T-helper 2 cell treated with Interferon-gamma antibody and Interleukin-4, amounts not matched to agents 5 μg/mL and 100 μg/mL, for 36 hours (primary cell): Measurements from ENCODE around the gene PDZD2.
"Not testable (repeated sequence)": the region's sequence is repeated elsewhere in the genome, so short reads cannot be mapped to it uniquely, and the experiment has no call there.

ENCODE experiments used
- DNase-seq: peaks from one replicate; pipeline ENCODE4 v3.0.0; 2021; ENCODE audit warnings: low spot score
- H3K27ac Mint-ChIP-seq: one replicate; pipeline ENCODE4 v1.8.0; 2021; ENCODE audit warnings: mild to moderate bottlenecking, mixed read lengths
- H3K27me3 Mint-ChIP-seq: one replicate; pipeline ENCODE4 v1.8.0; 2021; ENCODE audit warnings: low read depth, mixed read lengths
- H3K36me3 Mint-ChIP-seq: one replicate; pipeline ENCODE4 v1.8.0; 2021; ENCODE audit warnings: low read depth, mixed read lengths
- H3K4me1 Mint-ChIP-seq: one replicate; pipeline ENCODE4 v1.8.0; 2021; ENCODE audit warnings: low read depth, mixed read lengths
- H3K4me3 Mint-ChIP-seq: one replicate; pipeline ENCODE4 v1.8.0; 2022; ENCODE audit warnings: mild to moderate bottlenecking, moderate library complexity, mixed read lengths
- H3K9me3 Mint-ChIP-seq: one replicate; pipeline ENCODE4 v1.8.0; 2021; ENCODE audit warnings: mixed read lengths

The PDZD2 gene

DNA sequence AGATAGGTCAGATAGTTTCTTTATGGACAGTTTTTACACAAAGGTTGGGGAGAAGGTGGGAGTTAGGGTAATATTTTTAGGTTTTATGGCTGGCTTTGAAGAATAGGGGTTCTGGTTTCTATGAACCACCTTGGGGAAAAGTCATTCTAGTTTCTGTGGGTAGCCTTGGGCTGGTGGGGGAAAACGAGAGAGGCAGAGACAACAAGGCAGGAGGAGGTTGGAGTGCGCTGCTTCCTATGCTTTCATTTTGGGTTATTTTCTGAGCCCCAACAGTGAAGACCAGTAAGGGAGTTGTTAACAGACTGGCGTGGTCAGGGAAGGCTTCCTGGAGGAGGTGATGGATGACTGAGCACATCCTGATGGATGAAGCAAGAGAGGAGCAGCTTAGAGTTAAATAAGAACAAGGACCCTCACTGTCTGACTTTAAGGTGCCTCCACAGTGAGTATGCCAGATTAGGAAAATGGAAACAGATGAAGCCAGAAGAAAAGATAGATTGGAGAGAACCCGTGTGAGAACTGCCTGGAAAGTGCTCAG is 81.9 kb downstream of the PDZD2 start:
- Mint-ChIP-seq H3K4me1 (no peaks in the 10 kb centered on the region), H3K36me3 (no peaks in the 10 kb centered on the region), H3K4me3 (no peak overlapping the region), H3K9me3 (no peaks in the 10 kb centered on the region), H3K27me3 (no peaks in the 10 kb centered on the region), H3K27ac (no peak overlapping the region)
- DNase-seq, result no peak

DNA sequence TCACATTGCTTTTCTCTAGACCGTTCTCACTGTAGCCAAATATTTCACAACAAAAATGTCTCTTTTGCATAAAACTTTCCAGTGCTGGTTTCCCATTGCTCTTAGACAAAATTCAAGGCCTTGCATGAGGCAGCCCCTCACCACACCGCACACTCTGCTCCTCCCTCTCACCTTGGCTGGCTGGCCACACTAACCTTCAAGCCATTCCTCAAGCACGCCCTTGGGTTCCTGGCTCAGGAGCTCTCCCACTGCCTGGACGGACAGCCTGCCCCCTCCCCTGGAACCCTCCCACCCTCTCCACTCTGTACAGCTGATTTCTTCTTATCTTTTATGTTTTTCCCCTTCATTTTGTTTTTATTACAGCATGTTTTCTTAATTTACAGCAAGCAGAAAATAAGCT is 83.2 kb downstream of the PDZD2 start:
- H3K27ac Mint-ChIP-seq, result no peak overlapping the region
- no peak for DNase-seq
- H3K36me3 Mint-ChIP-seq, result no peaks in the 10 kb centered on the region
- H3K4me1 Mint-ChIP-seq, result no peaks in the 10 kb centered on the region
- no peaks in the 10 kb centered on the region for H3K9me3 Mint-ChIP-seq
- no peaks in the 10 kb centered on the region for H3K27me3 Mint-ChIP-seq
- no peak overlapping the region for H3K4me3 Mint-ChIP-seq

DNA sequence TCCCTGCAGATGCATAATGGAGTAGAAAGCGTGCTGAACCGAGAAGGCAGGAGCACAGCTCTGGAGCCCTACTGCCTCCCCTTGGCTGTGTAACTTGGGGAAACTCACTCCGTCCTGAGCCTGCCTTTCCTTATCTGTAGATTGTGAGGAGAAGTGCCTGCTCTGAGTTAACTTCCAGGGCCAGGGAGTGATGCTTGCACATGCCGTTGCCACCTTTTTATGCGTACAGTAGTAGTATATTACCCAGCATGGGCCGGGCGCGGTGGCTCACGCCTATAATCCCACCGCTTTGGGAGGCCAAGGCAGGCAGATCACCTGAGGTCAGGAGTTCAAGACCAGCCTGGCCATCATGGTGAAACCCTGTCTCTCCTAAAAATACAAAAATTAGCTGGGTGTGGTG is 87.1 kb downstream of the PDZD2 start:
- Mint-ChIP-seq H3K4me1 (peaks cover 1% of the 10 kb centered on the region), H3K9me3 (no peaks in the 10 kb centered on the region), H3K27ac (no peak overlapping the region), H3K27me3 (no peaks in the 10 kb centered on the region), H3K4me3 (no peak overlapping the region), H3K36me3 (no peaks in the 10 kb centered on the region)
- no peak for DNase-seq

DNA sequence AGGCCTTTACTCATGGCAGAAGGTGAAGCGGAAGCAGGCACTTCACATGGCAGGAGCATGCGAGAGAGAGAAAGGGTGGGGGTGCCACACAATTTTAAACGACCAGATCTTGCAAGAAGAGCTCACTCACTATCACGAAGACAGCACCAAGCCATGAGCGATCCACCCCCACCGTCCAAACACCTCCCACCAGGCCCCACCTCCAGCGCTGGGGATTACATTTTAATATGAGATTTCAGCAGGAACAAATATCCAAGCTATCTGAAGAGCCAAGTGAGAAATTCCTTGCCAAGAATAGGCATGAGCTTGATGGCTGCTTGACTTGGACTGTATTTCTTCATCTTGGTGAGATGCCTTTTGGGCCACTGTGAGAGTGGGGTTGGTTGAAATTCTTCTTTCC is 88.0 kb downstream of the PDZD2 start:
- H3K4me1 Mint-ChIP-seq, result peaks cover 2% of the 10 kb centered on the region
- H3K27me3 Mint-ChIP-seq, result no peaks in the 10 kb centered on the region
- DNase-seq, result no peak
- no peaks in the 10 kb centered on the region for H3K9me3 Mint-ChIP-seq
- no peaks in the 10 kb centered on the region for H3K36me3 Mint-ChIP-seq
- H3K27ac Mint-ChIP-seq, result no peak overlapping the region
- no peak overlapping the region for H3K4me3 Mint-ChIP-seq

DNA sequence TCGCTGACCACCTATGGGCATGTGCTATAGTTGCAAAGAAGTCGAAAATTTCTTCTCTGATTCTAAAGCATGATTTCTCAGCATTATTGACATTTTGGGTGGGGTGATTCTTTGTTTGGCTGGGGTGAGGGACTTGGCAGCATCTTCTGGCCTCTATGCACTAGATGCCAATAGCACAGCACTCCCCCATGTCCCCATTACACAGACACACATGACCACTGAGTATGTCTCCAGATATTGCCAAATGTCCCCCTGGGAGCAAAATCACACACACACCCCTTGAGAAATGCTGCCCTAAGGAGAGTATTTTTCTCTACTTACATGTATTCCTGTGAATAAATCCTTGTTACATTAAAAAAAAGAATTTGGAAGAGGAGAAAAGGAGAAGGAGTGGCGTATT is 89.1 kb downstream of the PDZD2 start:
- DNase-seq, result no peak
- peaks cover 2% of the 10 kb centered on the region for H3K4me1 Mint-ChIP-seq
- H3K27me3 Mint-ChIP-seq, result no peaks in the 10 kb centered on the region
- no peak overlapping the region for H3K27ac Mint-ChIP-seq
- no peaks in the 10 kb centered on the region for H3K36me3 Mint-ChIP-seq
- no peak overlapping the region for H3K4me3 Mint-ChIP-seq
- no peaks in the 10 kb centered on the region for H3K9me3 Mint-ChIP-seq

DNA sequence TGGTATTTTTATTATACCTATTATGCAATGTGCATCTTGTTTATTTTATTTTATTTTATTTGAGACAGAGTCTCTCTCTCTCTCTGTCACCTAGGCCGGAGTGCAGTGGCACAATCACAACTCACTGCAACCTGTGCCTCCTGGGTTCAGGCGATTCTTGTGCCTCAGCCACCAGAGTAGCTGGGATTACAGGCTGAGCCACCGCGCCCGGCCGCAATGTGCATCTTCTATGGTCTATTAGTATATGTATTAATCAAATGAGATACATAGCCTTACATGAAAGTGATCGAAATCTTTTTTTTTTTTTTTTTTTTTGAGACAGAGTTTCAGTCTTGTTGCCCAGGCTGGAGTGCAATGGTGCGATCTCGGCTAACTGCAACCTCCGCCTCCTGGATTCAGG is 89.9 kb downstream of the PDZD2 start:
- not testable (repeated sequence) for H3K36me3 Mint-ChIP-seq, DNase-seq, H3K27me3 Mint-ChIP-seq, H3K4me1 Mint-ChIP-seq, H3K27ac Mint-ChIP-seq, H3K4me3 Mint-ChIP-seq, H3K9me3 Mint-ChIP-seq

DNA sequence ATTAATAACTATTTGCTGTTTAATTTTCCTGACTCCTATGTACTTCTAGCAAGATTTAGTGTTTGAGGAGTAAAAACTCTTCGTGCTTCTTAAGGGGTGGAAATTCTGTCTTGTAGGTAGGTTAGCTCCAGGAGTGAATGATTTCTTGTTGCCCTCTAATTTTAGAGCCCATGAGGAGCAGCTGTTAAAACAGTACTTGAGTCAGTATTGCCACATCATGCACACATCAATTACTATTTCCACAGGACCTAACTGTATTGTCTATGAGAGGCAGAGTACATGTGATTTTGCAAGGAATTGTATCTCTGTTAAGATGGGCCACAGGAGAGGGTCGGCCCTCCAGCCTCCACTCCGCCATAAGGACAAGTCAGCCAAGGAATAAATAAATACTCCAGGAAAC is 91.2 kb downstream of the PDZD2 start:
- H3K27ac Mint-ChIP-seq, result no peak overlapping the region
- no peaks in the 10 kb centered on the region for H3K27me3 Mint-ChIP-seq
- peaks cover 2% of the 10 kb centered on the region for H3K4me1 Mint-ChIP-seq
- H3K4me3 Mint-ChIP-seq, result no peak overlapping the region
- no peaks in the 10 kb centered on the region for H3K9me3 Mint-ChIP-seq
- no peaks in the 10 kb centered on the region for H3K36me3 Mint-ChIP-seq
- DNase-seq, result no peak

DNA sequence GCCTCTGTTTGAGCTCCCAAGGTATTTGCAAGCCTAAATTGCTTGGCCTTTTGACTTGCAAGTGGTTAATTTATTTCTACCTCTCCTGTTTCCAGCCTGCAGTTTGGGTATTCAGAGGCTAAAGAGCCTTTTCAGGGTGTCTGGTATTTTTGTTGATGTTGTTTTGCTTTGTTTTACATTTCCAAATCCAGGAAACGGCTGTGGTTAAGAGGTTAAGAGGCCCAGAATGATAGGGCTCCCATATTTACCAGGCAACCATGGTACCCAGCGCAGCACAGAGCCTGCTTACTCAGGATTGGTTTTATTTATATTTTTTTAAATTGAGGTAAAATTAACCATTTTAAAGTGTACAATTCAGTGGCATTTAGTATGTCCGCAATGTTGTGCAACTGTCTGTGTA is 92.1 kb downstream of the PDZD2 start:
- DNase-seq, result no peak
- Mint-ChIP-seq H3K36me3 (no peaks in the 10 kb centered on the region), H3K9me3 (no peaks in the 10 kb centered on the region), H3K27ac (no peak overlapping the region), H3K4me3 (no peak overlapping the region), H3K27me3 (no peaks in the 10 kb centered on the region), H3K4me1 (peaks cover 2% of the 10 kb centered on the region)

DNA sequence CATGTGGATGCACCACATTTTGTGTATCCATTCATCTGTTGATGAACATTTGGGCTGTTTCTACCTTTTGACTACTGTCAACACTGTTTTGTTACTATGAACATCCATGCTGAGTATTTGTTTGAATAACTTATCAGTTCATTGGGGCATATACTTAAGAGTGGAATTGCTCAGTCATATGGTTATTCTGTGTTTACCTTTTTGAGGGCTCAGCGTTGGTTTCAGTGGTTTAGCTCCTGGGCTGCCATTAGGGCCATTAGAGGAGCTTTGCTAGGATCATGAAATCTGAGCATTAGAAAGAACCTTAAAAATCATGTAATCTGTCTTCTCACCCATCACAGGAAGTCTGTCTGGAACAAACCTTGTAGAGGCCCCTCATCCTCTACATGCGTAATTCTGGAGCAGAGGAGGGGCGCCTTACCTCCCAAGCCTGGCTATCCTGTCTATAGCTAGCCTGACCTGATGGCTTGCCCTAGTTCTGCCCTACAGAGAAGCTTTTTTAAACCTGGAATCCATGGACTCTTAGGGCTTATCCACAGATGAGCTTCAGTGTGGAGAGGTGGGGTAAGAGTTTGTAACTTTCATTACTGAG is 92.9 kb downstream of the PDZD2 start:
- H3K36me3 Mint-ChIP-seq, result no peaks in the 10 kb centered on the region
- no peak overlapping the region for H3K27ac Mint-ChIP-seq
- H3K9me3 Mint-ChIP-seq, result no peaks in the 10 kb centered on the region
- H3K4me3 Mint-ChIP-seq, result no peak overlapping the region
- no peak for DNase-seq
- no peaks in the 10 kb centered on the region for H3K27me3 Mint-ChIP-seq
- peaks cover 2% of the 10 kb centered on the region for H3K4me1 Mint-ChIP-seq

DNA sequence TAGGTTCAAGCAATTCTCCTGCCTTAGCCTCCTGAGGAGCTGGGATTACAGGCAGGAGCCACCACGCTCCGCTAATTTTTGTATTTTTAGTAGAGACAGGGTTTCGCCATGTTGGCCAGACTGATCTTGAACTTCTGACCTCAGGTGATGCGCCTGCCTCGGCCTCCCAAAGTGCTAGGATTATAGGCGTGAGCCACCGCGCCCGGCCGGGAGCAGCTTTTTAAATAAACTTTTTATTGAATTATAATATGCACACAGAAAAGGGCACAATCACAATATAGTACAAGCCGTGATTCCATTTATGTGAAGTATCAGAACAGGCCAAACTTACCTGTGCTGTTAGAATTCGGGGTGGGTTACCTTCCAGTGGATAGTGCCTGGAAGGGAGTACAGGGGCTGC is 93.9 kb downstream of the PDZD2 start:
- H3K4me3 Mint-ChIP-seq, H3K4me1 Mint-ChIP-seq, H3K36me3 Mint-ChIP-seq, H3K9me3 Mint-ChIP-seq, H3K27ac Mint-ChIP-seq, H3K27me3 Mint-ChIP-seq, DNase-seq: not testable (repeated sequence)

DNA sequence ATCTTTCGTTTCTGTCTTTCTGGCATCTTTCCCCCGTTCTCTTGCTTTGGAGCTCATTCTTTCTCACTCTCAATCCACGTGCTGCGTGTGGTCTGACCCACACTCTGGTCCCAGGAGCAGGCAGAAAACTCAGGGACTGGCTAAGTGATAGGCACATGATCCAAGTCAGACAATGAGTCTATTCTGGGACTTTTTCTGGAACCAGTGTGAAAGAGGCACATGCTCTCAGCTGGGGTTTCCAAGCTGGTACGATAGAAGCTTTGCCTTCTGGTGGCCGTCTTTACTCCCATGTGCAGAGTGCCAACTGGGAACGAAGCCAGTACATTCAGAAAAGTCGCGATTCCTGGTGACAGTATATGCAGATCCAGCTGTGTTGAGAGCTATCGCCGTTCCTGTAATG is 94.4 kb downstream of the PDZD2 start:
- Mint-ChIP-seq H3K4me3 (no peak overlapping the region), H3K4me1 (peaks cover 2% of the 10 kb centered on the region), H3K36me3 (no peaks in the 10 kb centered on the region), H3K9me3 (no peaks in the 10 kb centered on the region), H3K27ac (no peak overlapping the region), H3K27me3 (no peaks in the 10 kb centered on the region)
- no peak for DNase-seq

DNA sequence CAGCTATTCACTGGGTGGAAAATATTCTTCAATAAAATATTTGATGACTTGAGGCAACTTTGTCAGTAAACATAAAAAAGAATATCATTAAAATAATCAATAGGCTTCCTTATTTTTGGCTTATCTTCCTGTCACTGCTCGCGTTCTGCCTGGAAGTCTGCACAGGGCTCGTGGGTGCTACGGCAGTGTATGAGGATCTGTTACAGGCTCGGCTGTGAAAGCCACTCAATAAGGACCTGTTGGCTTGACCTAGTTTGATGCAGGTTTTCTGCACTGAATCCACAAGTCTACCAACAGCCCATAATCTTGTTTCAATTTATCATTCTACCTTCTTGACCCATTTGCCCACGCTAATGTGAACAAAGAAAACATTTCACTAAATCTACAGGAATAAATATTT is 97.2 kb downstream of the PDZD2 start:
- Mint-ChIP-seq H3K36me3 (no peaks in the 10 kb centered on the region), H3K4me1 (no peaks in the 10 kb centered on the region), H3K4me3 (no peak overlapping the region), H3K9me3 (no peaks in the 10 kb centered on the region), H3K27ac (no peak overlapping the region), H3K27me3 (no peaks in the 10 kb centered on the region)
- no peak for DNase-seq

DNA sequence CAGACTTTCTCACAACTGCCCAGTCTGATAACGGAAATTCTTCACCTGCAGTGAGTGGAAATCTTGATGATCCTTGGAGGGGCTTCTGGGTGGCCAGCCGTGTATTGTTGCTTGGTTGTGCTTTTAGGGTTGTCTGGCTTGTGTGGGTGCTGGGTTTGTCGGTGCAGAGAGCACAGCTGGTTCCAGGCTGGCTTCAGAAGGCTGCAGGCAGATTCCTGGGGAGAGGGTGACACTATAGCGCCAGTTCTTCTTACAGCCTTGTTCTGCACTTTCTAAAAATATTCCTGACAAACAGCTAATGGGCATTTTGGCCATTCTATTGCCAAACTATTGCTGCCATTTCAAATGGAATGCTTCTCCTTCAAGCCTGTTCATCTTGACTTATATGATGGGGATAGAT is 99.3 kb downstream of the PDZD2 start:
- H3K27ac Mint-ChIP-seq, result no peak overlapping the region
- H3K36me3 Mint-ChIP-seq, result no peaks in the 10 kb centered on the region
- no peak for DNase-seq
- H3K27me3 Mint-ChIP-seq, result no peaks in the 10 kb centered on the region
- H3K4me3 Mint-ChIP-seq, result no peak overlapping the region
- H3K4me1 Mint-ChIP-seq, result no peaks in the 10 kb centered on the region
- no peaks in the 10 kb centered on the region for H3K9me3 Mint-ChIP-seq

DNA sequence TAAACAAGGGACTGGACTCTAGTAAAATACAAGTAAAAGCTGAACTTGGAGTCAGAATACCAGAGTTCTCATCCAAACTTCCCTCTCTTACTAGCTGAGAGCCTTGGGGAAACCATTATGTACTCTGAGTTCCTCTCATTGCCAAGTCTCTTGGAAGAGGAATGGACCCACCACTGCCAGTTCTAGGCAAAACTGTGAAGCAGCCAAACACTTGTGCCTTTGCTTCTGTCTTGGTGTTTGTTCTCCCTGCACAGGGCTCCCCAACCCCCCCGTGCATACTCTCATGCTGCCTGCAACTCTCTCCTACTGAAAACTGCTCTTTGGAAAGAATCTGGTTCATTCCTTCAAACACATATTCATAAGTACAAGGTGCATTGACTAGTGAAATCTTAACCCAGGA is 102.6 kb downstream of the PDZD2 start:
- no peaks in the 10 kb centered on the region for H3K36me3 Mint-ChIP-seq
- H3K9me3 Mint-ChIP-seq, result no peaks in the 10 kb centered on the region
- DNase-seq, result no peak
- H3K27me3 Mint-ChIP-seq, result no peaks in the 10 kb centered on the region
- H3K4me1 Mint-ChIP-seq, result no peaks in the 10 kb centered on the region
- H3K27ac Mint-ChIP-seq, result no peak overlapping the region
- no peak overlapping the region for H3K4me3 Mint-ChIP-seq

DNA sequence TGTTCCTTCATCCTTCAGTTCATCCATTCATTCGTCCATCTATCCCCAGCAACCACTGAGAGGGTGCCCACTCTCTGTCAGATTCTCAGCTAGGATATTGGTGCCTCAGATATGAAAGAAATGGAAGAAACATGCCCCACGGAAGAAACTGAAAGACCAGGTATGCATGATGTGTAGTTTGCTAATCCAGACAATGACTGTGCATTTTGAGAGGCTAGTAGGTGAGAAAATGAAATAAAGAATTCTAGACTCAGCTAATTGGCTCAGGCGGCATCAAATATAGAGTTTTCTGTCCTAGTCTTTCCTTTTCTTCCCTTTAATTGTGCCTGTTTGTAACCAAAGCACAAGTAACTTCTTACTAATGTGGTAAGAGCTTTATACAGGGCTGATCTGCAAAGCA is 104.7 kb downstream of the PDZD2 start:
- Mint-ChIP-seq H3K27me3 (no peaks in the 10 kb centered on the region), H3K27ac (no peak overlapping the region), H3K4me3 (no peak overlapping the region), H3K9me3 (no peaks in the 10 kb centered on the region), H3K36me3 (no peaks in the 10 kb centered on the region), H3K4me1 (no peaks in the 10 kb centered on the region)
- DNase-seq, result no peak
